Stimulated activated naive CD4-positive, alpha-beta T cell (primary cell): ENCODE measurements around the gene FKBP2.
A peak's percentile ranks its signal among the peaks of the same experiment; 100 is the strongest.

ENCODE experiments used
- DNase-seq, 6 experiments: peaks; one replicate each; lab custom pipeline; 2025; lab: John Stamatoyannopoulos, UW

The FKBP2 gene

DNA sequence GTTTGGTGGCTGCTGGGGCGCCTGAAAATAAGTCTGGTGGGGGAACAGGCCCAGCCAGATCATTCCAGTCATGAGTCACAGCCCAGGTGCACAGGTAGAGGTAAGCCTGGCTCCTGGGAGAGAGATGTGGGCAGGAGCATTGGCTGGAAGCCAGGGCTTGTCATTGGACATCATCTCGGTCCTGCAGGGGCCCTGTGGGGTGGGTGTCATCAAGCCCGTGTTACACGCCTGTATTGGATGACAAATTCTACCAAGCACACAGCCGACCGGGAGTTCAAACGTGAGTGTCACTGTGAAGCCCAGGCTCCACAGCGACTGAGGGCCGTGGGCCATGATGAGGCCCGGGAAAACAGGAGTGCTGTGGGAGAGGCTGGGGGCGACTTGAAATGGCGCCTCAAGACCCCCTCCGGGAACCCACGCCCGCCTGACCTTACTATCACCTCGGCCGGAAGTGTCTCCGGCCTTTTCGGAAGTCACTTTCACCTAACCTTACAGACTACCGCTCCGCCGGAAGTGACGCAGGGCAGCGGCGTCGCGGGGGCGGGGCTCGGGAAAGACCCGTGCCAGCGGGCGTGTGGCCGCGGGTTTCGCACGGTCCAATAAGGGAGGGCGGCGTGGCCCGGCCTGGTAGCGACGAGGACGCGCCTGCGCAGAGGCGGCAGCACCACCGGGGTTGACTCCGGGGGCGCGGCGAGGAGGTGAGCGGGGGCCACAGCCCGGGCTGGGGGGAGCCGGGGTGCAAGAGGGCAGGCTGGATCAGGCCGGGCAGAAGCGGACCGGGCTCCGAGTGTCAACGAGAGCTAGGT, at the start of gene FKBP2:
TSS of gene FKBP2 (plus strand) at position 661 of the 806 bp plus-strand sequence. CDS start 1,293 bp downstream, outside the sequence.
- DNase-seq: peak; percentile 97 to 98 (median 97)

GRCh38 chr11:64192434-64192833, 48.5 kb upstream of the FKBP2 start:
- no peak for DNase-seq

DNA sequence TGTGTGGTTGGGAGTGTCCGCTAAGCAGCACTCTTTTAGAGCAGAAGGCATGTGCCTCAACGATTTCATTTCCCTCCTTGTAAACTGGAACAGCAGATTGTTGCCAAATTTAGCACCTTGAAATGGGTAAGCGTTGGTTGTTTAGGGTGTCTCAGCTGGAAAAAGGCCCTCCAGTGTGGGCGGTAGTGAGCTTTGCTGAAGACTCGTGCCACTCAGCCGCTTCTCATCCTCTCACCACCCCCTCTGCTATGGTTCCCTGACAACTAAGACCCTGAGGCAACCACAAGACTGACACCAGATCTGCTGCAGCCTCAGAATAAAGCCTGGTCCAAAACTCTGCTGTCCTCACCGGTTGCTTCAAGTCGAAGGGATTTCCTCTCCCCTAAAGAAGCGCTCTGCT, 44.3 kb upstream of the FKBP2 start:
- DNase-seq: no peak

GRCh38 chr11:64198511-64198910, 42.4 kb upstream of the FKBP2 start:
- DNase-seq: no peak

DNA sequence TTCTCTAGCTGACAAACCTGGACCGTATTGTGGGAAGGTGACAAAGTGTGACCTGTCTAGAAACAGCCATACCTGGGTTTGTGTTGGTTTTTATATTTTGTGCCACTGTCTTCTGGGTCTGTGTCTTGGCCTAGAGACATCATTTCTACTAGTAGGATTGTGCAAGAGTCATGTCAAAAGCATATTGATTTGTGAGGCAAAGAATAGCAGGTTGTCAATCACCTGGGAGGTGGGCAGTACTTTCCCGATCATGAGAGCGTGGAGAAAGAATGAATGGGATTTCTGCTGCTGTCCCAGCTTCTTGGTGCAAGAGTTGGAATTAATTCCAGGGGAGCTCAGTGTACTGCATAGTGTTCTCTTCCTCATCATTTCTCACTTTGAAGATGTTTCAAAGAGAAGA, 39.4 kb upstream of the FKBP2 start:
- DNase-seq: no peak

GRCh38 chr11:64202992-64203391, 37.9 kb upstream of the FKBP2 start:
- DNase-seq: no peak

DNA sequence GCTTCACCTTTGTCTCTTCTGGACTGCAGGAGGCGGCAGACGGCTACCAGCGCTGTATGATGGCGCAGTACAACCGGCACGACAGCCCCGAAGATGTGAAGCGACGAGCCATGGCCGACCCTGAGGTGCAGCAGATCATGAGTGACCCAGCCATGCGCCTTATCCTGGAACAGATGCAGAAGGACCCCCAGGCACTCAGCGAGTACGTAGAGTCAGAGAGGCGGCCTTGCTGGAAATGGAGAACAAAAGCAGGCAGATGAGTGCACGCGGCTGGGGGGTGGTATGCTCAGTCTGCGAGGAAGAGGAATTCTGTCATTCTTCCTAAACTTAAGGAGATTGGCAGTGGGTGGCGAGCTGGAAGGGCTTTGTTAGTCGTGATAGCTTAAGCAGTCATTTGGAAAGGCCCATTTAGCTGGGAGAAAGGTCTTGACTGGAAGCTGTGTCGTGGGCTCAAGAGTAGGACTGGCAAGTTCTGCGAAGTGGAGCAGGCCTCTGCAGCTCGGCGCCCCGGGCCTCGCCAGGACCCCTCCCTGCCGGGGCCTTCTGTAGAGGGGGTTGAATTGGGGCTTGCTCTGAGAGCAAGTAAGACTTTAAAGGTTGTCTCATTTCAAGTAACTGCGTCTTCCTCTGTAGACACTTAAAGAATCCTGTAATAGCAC, 37.3 kb upstream of the FKBP2 start:
- no peak for DNase-seq

GRCh38 chr11:64204080-64204440, 36.8 kb upstream of the FKBP2 start:
- no peak for DNase-seq

DNA sequence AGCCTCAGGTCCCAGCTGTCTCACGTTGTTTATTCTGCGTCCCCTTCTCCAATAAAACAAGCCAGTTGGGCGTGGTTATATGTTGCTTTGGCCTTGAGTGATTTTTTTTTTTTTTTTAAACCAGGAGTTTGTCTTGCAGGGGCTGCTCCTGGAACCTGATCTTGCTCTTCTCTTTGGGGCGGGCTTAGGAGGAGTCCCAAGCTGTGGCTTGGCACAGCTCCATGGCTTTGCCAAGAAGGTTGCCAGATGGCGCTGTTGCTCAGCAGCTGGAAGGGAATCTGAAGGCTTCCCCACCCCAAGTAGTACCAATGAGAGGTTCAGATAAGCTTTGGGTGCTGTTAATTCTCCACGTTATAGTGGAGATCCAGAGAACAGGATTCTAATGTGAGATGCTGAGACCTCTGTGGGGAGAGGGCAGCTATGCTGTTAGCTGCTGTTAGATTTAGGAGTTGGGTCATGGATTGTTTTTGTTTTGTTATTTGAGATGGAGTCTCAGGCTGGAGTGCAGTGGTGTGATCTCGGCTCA, 36.4 kb upstream of the FKBP2 start:
- DNase-seq: peak; percentile 73 to 83 (median 82)

DNA sequence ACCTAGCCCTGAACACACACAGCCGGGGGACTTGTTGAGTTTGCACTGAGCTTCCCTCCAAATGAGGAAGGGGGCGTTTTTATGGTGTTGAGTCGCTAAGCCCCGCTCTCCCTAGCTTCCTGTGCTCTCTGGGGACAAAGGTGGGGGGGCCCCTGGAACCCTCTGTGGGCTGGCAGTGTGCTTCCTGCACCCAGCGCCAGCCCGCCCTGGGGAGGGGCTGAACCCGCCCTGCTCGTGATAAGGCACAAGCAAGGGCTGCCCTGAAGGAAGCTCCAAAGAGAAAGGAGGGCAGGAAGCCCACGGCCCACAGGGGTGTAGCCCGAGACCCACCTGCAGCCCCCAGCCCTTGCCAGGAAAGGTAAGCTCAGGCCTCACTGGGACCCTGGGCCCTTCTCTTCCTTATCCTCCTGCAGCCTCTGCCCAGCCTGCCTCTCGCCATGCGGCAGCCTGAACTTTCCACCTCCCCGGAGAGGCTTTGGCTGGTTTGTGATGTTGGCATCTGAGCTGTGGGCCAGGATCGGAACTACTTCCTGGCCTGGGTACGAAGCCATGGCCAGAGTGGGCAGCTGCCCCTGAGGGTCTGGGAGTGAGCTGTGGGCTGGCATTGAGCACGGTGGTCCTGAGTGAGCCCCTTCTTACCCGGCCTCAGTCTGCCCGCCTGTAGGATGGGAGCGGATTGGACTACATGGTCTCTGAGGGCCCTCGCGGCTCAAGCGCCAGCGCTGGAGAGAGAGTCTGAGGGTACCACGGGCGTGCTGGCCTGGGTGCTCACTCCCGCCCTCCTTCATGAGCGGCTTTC, 34.2 kb upstream of the FKBP2 start, which contains the start of gene FERMT3:
TSS of gene FERMT3 (plus strand) at position 265 of the 799 bp plus-strand sequence. CDS start 644 bp downstream, outside the sequence.
- peak; percentile 38 to 73 (median 68) for DNase-seq

- DNase-seq: peak; percentile 48 to 70 (median 59)
Observed at GRCh38 chr11:64207256-64208085, 33.4 kb upstream of the FKBP2 start.

GRCh38 chr11:64208086-64208795, 32.7 kb upstream of the FKBP2 start:
- no peak for DNase-seq

GRCh38 chr11:64208796-64209562, 31.9 kb upstream of the FKBP2 start:
- DNase-seq: no peak

DNA sequence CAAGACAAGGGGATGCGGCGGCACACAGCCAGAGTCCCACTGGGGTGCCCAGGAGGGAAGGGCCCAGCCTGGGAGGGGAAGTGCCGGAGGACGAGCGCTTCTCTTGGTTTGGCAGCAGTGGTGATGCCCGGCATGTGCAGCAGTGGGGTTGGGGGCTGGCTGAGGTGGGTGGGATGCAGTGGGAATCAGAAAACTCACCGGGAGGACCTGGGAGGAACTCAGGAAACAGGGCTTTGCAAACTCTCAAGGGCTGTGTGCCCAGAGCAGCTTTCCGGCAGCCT, 31.4 kb upstream of the FKBP2 start:
- DNase-seq: no peak

DNA sequence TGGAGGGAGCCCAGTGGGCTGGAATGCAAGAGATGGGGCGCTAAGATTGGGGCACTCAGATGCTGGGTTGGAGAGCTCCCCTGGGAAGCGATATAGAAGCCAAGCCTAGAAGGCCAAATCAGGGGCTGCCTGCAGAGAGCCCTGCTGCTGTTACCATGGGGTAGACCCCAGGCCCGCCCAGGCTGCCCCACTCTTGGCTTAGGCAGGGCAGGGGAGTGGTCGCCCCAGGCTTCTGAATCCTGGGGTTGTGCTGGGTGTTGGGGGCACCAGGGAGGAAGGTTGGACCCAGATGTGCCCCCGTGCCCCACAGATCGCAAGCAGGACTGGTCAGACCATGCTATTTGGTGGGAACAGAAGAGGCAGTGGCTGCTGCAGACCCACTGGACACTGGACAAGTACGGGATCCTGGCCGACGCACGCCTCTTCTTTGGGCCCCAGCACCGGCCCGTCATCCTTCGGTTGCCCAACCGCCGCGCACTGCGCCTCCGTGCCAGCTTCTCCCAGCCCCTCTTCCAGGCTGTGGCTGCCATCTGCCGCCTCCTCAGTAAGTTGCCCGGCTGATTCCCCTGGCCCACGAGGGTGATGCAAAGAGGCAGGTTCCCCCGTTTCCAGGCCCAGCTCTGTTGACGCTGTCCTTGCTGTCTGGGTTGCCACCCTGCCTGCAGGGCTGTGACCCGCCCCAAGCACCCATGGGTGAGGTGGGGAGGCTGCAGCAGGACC, 30.4 kb upstream of the FKBP2 start:
- DNase-seq: no peak

- no peak for DNase-seq
Observed at GRCh38 chr11:64211181-64211872, 29.6 kb upstream of the FKBP2 start.

GRCh38 chr11:64216879-64217278, 24.0 kb upstream of the FKBP2 start:
- no peak for DNase-seq

GRCh38 chr11:64218628-64219353, 22.1 kb upstream of the FKBP2 start:
- no peak for DNase-seq
